WTC11 (cell line): Measurements from ENCODE around the gene MERTK. TPM values are rescaled to one million over a fixed set of nuclear protein-coding genes. Genes with fewer than 3 reads are reported as not detected.

Source experiments
- ATAC-seq: fragments of 200-7000 bp; cut with Tn5 transposase; 2 replicates; pipeline ENCODE4 v1.10.0; 2021; ENCODE audit warnings: mild to moderate bottlenecking, moderate library complexity
- CTCF ChIA-PET: fragments of 300-600 bp; sonication (Branson Sonifier 250); formaldehyde crosslinking; loops from one replicate; lab custom pipeline; 2021; ENCODE audit warnings: antibody characterized with exemption; lab: Charles Lee
- POLR2A ChIA-PET: fragments of 350-600 bp; sonication (Branson Sonifier 250); formaldehyde crosslinking; loops from one replicate; lab custom pipeline; 2021; ENCODE audit warnings: antibody characterized with exemption; lab: Charles Lee
- DNase-seq: peaks from one replicate; pipeline ENCODE4 v3.0.0; 2021; ENCODE audit warnings: low spot score
- H3K27ac Mint-ChIP-seq: 2 replicates; pipeline ENCODE4 v1.8.0; 2021; ENCODE audit warnings: mixed read lengths
- H3K27me3 Mint-ChIP-seq: 2 replicates; pipeline ENCODE4 v1.8.0; 2021; ENCODE audit warnings: low read depth, mild to moderate bottlenecking, moderate library complexity, mixed read lengths
- H3K36me3 Mint-ChIP-seq: 2 replicates; pipeline ENCODE4 v1.8.0; 2021; ENCODE audit warnings: mixed read lengths
- H3K4me1 Mint-ChIP-seq: 2 replicates; pipeline ENCODE4 v1.8.0; 2022; ENCODE audit warnings: mixed read lengths
- H3K4me3 Mint-ChIP-seq: 2 replicates; pipeline ENCODE4 v1.8.0; 2021; ENCODE audit warnings: mild to moderate bottlenecking, moderate library complexity, mixed read lengths
- H3K9me3 Mint-ChIP-seq: 2 replicates; pipeline ENCODE4 v1.8.0; 2021; ENCODE audit warnings: mixed read lengths
- AFF4 ChIP-seq: sonication (generic); formaldehyde crosslinking; IDR thresholded peaks from 2 replicates; pipeline ENCODE4 v1.8.1; 2023; ENCODE audit warnings: mild to moderate bottlenecking, missing genetic modification reagents, borderline replicate concordance
- ATF1 ChIP-seq: sonication (generic); formaldehyde crosslinking; IDR thresholded peaks from 2 replicates; pipeline ENCODE4 v1.8.1; 2023; ENCODE audit warnings: mild to moderate bottlenecking, moderate library complexity, missing genetic modification reagents
- E2F5 ChIP-seq: sonication (generic); formaldehyde crosslinking; IDR thresholded peaks from 2 replicates; pipeline ENCODE4 v1.8.1; 2022; ENCODE audit warnings: mild to moderate bottlenecking, moderate library complexity, missing genetic modification reagents
- ESRRA ChIP-seq: sonication (generic); formaldehyde crosslinking; IDR thresholded peaks from 2 replicates; pipeline ENCODE4 v1.8.1; 2022; ENCODE audit warnings: mild to moderate bottlenecking, missing genetic modification reagents, borderline replicate concordance
- GABPB1 ChIP-seq: sonication (generic); formaldehyde crosslinking; IDR thresholded peaks from 2 replicates; pipeline ENCODE4 v1.8.1; 2023; ENCODE audit warnings: mild to moderate bottlenecking, missing genetic modification reagents
- HMGA2 ChIP-seq: fragments of 250-450 bp; sonication (Bioruptor Pico); IDR thresholded peaks from 2 replicates; pipeline ENCODE4 v1.4.0; 2021; ENCODE audit warnings: mild to moderate bottlenecking, moderate library complexity
- IRF1 ChIP-seq: sonication (generic); formaldehyde crosslinking; IDR thresholded peaks from 2 replicates; pipeline ENCODE4 v1.8.0; 2023; ENCODE audit warnings: missing genetic modification reagents
- MAX ChIP-seq: sonication (generic); formaldehyde crosslinking; IDR thresholded peaks from 2 replicates; pipeline ENCODE4 v1.8.0; 2022; ENCODE audit warnings: mild to moderate bottlenecking, missing genetic modification reagents
- NFATC4 ChIP-seq: fragments of 250-450 bp; sonication (Bioruptor Pico); IDR thresholded peaks from 2 replicates; pipeline ENCODE4 v1.9.0; 2021; ENCODE audit warnings: mild to moderate bottlenecking
- SMAD3 ChIP-seq: sonication (generic); formaldehyde crosslinking; IDR thresholded peaks from 2 replicates; pipeline ENCODE4 v1.8.0; 2022; ENCODE audit warnings: missing genetic modification reagents, mild to moderate bottlenecking, borderline replicate concordance
- SP1 ChIP-seq: sonication (generic); formaldehyde crosslinking; conservative IDR thresholded peaks from 2 replicates; pipeline ENCODE4 v1.8.1; 2022; ENCODE audit warnings: missing genetic modification reagents
- ZBTB21 ChIP-seq: sonication (generic); formaldehyde crosslinking; IDR thresholded peaks from 2 replicates; pipeline ENCODE4 v1.8.1; 2023; ENCODE audit warnings: mild to moderate bottlenecking, missing genetic modification reagents, borderline replicate concordance
- ZNF138 ChIP-seq: sonication (generic); formaldehyde crosslinking; conservative IDR thresholded peaks from 2 replicates; pipeline ENCODE4 v1.8.1; 2022; ENCODE audit warnings: mild to moderate bottlenecking, moderate library complexity, missing genetic modification reagents
- ZNF416 ChIP-seq: fragments of 250-450 bp; sonication (Bioruptor Pico); IDR thresholded peaks from 2 replicates; pipeline ENCODE4 v1.9.0; 2021; ENCODE audit warnings: mild to moderate bottlenecking, inconsistent platforms
- ZNF423 ChIP-seq: fragments of 250-450 bp; sonication (Bioruptor Pico); IDR thresholded peaks from 2 replicates; pipeline ENCODE4 v2.1.2; 2022; ENCODE audit warnings: mild to moderate bottlenecking, moderate library complexity
- total RNA-seq: library from RNA; stranded (reverse); gene quantifications from 3 replicates; pipeline ENCODE4 v1.2.3, GENCODE V29; 2021
- TF ChIP-seq, protein P1 (sequence below): fragments of 250-450 bp; sonication (Bioruptor Pico); IDR thresholded peaks from 2 replicates; pipeline ENCODE4 v1.9.0; 2021; ENCODE audit warnings: moderate library complexity, mild to moderate bottlenecking, inconsistent platforms, borderline replicate concordance
- TF ChIP-seq, protein P2 (sequence below): fragments of 200-600 bp; IDR thresholded peaks from 2 replicates; pipeline ENCODE4 v1.8.0; 2022; ENCODE audit warnings: antibody characterized with exemption
- TF ChIP-seq, protein P3 (sequence below): fragments of 250-450 bp; sonication (Bioruptor Pico); conservative IDR thresholded peaks from 2 replicates; pipeline ENCODE4 v1.9.0; 2021; ENCODE audit warnings: mild to moderate bottlenecking
- TF ChIP-seq, protein P4 (sequence below): sonication (generic); formaldehyde crosslinking; IDR thresholded peaks from 2 replicates; pipeline ENCODE4 v1.8.1; 2023; ENCODE audit warnings: mild to moderate bottlenecking, missing genetic modification reagents, moderate library complexity

MERTK gene
- total RNA-seq, 1 experiment from 2014 or later, result 6.9 TPM

DNA sequence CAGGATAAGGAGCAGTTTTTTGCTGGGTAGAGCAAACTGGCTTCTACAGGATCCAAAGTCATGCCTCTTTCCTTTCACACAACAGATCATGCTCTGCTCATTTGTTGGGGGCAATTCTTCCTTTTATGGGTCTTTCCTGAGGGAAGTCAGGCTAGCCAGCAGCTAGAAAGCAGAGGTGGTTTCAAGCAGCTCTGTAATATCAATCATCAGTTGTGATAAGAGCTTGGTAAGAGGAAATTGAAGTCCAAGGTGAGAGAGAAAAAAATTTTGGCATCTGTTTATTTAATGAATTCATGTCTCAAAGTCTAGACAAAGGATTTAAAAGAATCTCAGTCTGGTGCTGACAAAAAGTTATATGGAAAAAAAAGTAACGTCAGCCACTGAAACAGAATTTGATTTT, 162.9 kb downstream of the MERTK start:
- POLR2A ChIA-PET, result no interaction called here
- DNase-seq, result no peak
- H3K36me3 Mint-ChIP-seq, result peaks cover 32% of the 10 kb centered on the region
- no peak overlapping the region for H3K4me3 Mint-ChIP-seq
- H3K9me3 Mint-ChIP-seq, result peaks cover 14% of the 10 kb centered on the region; the same call in 1 of the 2 replicates
- peaks cover 16% of the 10 kb centered on the region for H3K4me1 Mint-ChIP-seq
- no peaks in the 10 kb centered on the region; the same call in 1 of the 2 replicates for H3K27me3 Mint-ChIP-seq
- TF ChIP-seq ZNF423 (CRISPR knock-in tag), result no peak
- TF ChIP-seq, protein P1, sequence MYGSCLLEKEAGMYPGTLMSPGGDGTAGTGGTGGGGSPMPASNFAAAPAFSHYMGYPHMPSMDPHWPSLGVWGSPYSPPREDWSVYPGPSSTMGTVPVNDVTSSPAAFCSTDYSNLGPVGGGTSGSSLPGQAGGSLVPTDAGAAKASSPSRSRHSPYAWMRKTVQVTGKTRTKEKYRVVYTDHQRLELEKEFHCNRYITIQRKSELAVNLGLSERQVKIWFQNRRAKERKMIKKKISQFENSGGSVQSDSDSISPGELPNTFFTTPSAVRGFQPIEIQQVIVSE, result no peak
- TF ChIP-seq ESRRA (CRISPR knock-in tag), result no peak
- no peak for TF ChIP-seq ZNF416 (CRISPR knock-in tag)
- TF ChIP-seq ZNF138 (CRISPR knock-in tag), result no peak
- TF ChIP-seq, all 79 proteins: peak for 0
- CTCF ChIA-PET, result no interaction called here
- no peak for ATAC-seq
- H3K27ac Mint-ChIP-seq, result no peak overlapping the region

DNA sequence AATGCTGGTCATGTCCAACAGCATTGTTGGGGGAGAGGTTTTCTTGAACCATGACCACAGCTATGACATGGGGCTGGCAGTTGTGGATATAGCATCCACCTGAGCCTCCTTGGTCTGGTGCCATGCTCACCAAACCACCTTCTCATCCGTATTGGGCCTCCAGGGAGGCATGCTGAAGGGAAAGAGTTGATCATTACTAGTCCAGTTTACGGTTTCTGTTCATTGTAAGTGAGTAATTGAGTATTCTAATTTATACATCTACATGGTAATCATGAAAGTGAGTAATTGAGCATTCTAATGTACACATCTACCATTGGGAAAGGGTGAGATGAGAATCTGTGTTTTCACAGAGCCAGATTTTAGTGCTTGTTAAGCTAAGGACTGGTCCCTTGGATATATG, 163.4 kb downstream of the MERTK start:
- TF ChIP-seq MAX (CRISPR knock-in tag), result no peak
- TF ChIP-seq, protein P2, sequence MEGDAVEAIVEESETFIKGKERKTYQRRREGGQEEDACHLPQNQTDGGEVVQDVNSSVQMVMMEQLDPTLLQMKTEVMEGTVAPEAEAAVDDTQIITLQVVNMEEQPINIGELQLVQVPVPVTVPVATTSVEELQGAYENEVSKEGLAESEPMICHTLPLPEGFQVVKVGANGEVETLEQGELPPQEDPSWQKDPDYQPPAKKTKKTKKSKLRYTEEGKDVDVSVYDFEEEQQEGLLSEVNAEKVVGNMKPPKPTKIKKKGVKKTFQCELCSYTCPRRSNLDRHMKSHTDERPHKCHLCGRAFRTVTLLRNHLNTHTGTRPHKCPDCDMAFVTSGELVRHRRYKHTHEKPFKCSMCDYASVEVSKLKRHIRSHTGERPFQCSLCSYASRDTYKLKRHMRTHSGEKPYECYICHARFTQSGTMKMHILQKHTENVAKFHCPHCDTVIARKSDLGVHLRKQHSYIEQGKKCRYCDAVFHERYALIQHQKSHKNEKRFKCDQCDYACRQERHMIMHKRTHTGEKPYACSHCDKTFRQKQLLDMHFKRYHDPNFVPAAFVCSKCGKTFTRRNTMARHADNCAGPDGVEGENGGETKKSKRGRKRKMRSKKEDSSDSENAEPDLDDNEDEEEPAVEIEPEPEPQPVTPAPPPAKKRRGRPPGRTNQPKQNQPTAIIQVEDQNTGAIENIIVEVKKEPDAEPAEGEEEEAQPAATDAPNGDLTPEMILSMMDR, result no peak
- no peak for TF ChIP-seq NFATC4 (CRISPR knock-in tag)
- TF ChIP-seq HMGA2 (CRISPR knock-in tag), result no peak
- ATAC-seq (no peak), DNase-seq (no peak)
- POLR2A ChIA-PET, result no interaction called here
- H3K9me3 Mint-ChIP-seq, result peaks cover 14% of the 10 kb centered on the region; the same call in 1 of the 2 replicates
- H3K36me3 Mint-ChIP-seq, result peaks cover 32% of the 10 kb centered on the region
- H3K4me3 Mint-ChIP-seq, result no peak overlapping the region
- H3K27ac Mint-ChIP-seq, result no peak overlapping the region
- CTCF ChIA-PET, result no interaction called here
- peaks cover 11% of the 10 kb centered on the region for H3K4me1 Mint-ChIP-seq
- no peaks in the 10 kb centered on the region for H3K27me3 Mint-ChIP-seq

DNA sequence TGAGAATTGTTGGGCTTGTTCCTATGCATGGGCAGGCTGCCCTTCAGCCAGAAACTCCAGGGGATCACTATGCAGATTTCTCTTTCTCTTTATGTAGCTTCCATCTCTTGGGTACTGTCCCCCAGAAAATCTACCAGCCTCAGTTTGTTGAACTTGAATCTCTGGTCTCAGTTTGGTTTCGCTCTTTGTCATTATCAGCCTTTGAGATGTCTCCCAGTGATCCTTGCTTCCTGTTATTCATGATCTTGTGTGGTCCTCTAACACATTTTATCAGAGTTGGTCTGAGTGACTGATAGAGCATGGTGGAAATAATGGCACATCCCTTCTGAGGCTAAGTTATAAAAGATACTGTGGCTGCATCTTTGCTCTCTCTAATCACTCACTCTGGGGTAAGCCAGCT, 164.5 kb downstream of the MERTK start:
- DNase-seq (no peak), ATAC-seq (no peak)
- no peaks in the 10 kb centered on the region for H3K27me3 Mint-ChIP-seq
- H3K4me3 Mint-ChIP-seq, result no peak overlapping the region
- ChIA-PET POLR2A (no interaction called here), CTCF (no interaction called here)
- H3K27ac Mint-ChIP-seq, result 0 out of 2 replicates have a peak overlapping the region, but pooled peaks have one; percentile 7
- peaks cover 14% of the 10 kb centered on the region; the same call in 1 of the 2 replicates for H3K9me3 Mint-ChIP-seq
- peaks cover 10% of the 10 kb centered on the region; the same call in 1 of the 2 replicates for H3K4me1 Mint-ChIP-seq
- peaks cover 40% of the 10 kb centered on the region for H3K36me3 Mint-ChIP-seq
- TF ChIP-seq ZBTB21, result no peak
- TF ChIP-seq IRF1 (CRISPR knock-in tag), result no peak
- TF ChIP-seq ZNF416 (CRISPR knock-in tag), result no peak
- no peak for TF ChIP-seq SMAD3 (CRISPR knock-in tag)
- TF ChIP-seq, protein P3, sequence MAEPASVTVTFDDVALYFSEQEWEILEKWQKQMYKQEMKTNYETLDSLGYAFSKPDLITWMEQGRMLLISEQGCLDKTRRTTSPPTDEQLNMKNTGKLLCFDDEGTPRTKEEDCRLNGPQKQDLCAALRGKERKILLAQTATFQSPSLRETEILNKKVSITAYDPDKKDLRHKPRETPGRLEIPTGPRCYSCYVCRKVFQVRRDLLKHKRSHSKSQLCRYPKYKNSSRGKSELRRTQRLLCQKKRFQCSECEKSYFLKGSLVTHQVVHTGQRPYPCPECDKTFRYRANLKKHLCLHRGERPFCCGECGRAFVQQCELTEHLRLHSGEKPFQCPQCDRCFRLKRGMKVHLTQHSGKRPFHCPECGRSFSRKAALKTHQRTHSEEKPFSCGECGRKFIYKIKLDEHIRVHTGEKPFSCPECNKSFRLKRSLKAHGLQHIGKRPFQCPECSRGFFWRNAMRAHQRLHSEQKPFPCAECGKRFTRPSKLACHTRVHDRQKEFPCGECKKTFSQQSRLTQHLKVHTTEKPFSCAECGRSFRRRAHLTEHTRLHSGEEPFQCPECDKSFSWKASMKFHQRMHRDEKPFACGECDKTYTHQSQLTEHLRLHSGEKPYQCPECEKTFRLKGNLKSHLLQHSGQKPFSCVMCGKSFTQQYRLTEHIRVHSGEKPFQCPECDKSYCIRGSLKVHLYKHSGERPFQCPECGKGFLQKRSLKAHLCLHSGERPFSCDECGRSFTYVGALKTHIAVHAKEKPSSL, result no peak
- TF ChIP-seq E2F5 (CRISPR knock-in tag), result no peak
- TF ChIP-seq, protein P4, sequence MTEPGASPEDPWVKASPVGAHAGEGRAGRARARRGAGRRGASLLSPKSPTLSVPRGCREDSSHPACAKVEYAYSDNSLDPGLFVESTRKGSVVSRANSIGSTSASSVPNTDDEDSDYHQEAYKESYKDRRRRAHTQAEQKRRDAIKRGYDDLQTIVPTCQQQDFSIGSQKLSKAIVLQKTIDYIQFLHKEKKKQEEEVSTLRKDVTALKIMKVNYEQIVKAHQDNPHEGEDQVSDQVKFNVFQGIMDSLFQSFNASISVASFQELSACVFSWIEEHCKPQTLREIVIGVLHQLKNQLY (CRISPR knock-in tag), result no peak
- no peak for TF ChIP-seq GABPB1 (CRISPR knock-in tag)
- no peak for TF ChIP-seq SP1
- no peak for TF ChIP-seq AFF4 (CRISPR knock-in tag)
- TF ChIP-seq ATF1 (CRISPR knock-in tag), result no peak
